ENCODE results near the gene CYB5D1. TPM values are rescaled to one million over a fixed set of nuclear protein-coding genes. Genes with fewer than 3 reads are reported as not detected.
"Not testable (repeated sequence)": the region's sequence is repeated elsewhere in the genome, so short reads cannot be mapped to it uniquely, and the experiment has no call there.

The CYB5D1 gene
- total RNA-seq, 1 donor from 2014 or later = 26.5 TPM

DNA sequence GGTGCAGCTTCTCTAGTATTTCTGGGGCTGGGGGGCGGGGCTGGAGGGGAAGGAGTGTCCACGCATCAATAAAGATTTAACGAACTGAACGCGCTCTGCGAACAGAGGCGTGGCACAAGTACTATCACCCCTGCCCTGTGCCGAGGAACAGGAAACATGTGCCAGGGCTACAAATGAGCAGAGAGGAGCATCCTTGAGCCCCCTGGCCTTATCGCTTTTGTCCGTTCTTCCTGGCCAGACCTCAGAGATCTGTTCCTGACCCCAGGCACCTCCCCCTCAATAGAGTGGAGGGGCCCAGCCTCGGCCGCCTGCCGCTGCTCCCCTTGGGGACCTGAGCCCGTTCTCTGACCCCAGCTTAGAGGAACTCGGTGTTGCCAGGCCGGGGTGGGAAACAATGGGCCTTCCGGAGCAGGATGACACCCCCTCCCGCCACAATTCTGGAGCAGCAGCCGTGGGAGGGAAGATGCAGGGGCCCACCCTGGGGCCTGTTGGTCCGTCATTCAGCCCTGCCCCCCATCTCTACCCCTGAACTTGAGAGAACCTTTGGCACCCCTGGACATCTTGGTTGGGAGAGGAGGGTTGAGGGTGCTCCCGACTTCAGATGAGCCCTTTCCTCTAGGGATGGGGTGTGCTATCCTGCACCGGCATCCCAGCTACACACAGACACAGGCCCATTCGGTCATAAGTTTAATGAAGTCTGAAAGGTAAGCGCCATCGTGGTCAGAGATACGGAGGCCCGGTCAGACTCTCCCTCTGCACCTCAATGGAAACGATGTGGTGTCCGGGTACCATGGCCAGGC lies 1.6 kb upstream of the CYB5D1 start:
- DNase-seq (ENCODE audit: low read depth) = no peak

DNA sequence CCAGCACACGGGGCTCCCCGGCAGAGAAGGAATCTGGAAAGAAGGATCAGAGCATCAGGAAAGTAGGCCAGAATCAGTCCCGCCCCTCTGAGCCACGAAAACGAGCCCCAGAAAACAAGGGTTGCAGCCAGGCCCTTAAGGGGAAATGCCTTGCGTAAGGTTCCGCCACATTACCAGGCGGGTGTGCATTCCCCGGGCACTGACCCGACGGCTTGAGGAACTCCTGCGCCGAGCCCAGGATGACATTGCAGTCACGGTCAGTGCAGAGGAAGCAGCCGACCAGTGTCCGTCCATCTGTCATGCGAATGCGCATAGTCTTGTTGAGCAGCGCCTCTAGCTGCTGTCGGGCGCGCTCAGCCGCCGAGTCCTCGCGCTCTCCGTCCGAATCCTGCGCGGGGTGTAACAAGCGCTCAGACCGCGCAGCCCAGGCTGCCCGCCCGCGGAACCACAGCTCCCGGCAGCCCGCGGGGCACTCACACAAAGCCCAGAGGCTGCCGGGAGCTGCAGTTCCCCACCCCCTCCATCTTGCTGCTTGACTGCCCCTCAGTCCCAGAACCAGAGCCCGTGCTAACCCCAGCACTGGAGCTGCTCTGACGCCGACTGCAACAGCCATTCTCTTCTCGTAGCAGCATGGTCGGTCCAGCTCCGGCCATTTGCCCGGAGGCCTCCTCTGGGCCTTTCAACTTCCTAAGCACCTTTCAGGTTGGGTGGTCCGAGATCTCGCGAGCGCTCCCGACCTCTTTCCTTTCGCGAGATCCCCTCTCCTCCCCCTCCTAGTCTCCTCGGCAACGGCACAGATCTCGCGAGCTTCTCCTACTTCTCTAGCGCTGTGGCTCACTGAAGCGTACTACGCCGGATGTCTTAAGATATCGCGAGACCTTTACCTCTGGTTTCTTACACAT lies 741 bp upstream of the CYB5D1 start, which contains the start of gene NAA38:
TSS of gene NAA38 (minus strand) at position 749 of the 902 bp plus-strand sequence. CDS start at position 653, 96 bp downstream.
- DNase-seq (ENCODE audit: low read depth) = peak; percentile 99

DNA sequence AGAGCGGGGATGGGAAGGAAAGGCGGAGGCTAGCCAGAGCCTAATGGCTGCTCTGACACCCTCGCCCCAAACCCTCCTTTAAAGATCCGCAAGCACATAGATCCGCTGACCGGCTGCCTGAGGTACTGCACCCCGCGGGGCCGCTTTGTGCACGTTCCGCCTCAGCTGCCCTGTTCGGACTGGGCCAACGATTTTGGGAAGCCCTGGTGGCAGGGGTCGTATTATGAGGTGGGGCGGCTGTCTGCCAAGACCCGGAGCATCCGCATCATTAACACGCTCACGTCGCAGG lies 663 bp downstream of the CYB5D1 start:
- DNase-seq (ENCODE audit: low read depth) = peak; percentile 39

DNA sequence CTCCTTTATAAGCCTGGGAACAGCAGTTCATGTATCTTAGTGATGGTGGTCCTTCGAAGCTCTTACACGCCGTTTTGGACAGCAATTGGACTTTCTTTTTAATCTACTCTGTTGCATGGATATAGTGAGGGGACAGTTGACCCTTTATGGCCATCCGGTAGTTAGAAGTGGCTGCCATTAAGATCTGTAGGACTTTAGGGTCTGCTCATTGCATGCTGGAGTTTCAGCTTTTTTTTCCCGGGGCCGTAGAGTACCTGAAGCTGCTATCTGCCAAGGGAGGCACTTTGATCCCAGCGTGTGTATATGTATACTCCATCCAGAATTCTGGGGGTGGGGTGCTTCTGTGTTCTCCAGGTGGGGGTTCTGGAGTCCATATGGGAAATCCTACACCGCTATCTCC lies 1.2 kb downstream of the CYB5D1 start:
- DNase-seq (ENCODE audit: low read depth) = no peak

DNA sequence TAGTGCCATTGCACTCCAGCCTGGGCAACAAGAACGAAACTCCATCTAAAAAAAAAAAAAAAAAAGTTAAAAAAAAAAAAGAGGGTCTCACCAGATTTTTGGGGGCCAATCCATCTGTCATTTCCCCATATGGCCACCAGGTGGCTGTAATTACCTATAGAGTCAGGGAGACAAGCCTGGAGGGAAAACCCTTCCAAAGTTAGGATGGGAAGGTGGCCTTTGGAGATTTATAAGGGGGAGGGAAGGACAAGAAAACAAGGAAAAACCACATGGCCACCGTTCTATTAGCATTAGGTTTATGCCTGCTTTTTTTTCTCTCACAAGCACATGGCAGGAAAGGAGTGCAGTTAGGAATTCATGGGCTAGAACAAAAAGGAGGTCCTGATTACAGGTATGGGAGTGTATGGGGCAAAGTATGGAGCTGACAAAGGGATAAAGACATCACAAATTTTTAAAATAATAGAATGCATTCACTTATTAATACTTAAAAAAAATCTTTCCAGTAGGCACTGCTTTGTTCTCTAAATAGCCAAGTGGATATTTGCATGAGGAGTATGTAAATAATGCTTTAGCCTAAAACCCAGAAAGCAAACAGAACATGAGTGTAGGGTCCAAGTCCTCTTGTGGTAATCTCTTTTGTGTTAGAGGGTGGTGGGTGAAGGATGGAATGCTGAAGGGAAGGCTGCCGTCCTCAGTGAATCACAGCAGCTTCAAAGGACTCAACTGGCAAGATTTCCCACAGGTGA lies 5.1 kb downstream of the CYB5D1 start:
- peak; percentile 38 for DNase-seq (ENCODE audit: low read depth)

DNA sequence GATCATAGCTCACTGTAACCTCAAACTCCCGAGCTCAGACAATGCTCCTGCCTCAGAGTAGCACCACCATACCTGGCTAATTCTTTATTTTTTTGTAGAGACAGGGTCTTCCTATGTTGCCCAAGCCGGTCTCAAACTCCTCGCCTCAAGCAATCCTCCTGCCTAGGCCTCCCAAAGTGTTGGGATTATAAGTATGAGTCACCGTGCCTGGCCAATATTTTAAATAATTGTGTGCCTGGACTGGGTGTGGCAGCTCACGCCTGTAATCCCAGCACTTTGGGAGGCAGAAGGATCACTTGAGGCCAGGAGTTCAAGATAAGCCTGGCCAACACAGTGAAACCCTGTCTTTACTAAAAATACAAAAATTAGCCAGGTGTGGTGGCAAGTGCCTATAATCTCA lies 6.6 kb downstream of the CYB5D1 start:
- not testable (repeated sequence) for DNase-seq (ENCODE audit: low read depth)

DNA sequence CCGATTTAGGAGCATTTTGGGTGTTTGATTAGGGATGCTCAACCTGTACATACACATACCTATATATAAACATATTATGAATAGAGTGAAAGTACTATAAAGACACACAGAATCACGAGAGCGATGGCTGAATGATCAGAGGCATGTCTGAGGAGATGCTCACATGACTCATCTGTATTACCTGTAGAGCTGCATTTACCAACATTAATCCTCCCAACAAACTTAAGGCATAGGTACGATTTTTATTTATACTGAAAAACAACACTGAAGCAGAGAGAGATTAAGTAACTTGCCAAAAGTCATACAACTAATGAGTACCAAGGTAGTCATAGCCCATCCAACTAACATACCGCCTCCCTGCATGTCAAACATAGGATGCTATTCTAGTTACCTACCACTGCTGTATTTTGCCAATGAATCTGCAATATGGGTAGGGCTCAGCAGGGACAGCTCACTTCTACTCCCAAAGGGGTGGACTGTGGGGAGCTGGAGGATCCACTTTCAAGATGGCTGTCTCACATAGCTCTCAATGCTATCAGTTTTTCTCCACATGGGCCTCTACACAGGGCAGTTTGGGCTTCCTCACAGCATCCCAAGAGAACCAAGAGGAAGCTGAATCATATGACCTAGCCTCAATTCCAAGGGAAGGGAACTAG lies 7.3 kb downstream of the CYB5D1 start:
- no peak for DNase-seq (ENCODE audit: low read depth)

DNA sequence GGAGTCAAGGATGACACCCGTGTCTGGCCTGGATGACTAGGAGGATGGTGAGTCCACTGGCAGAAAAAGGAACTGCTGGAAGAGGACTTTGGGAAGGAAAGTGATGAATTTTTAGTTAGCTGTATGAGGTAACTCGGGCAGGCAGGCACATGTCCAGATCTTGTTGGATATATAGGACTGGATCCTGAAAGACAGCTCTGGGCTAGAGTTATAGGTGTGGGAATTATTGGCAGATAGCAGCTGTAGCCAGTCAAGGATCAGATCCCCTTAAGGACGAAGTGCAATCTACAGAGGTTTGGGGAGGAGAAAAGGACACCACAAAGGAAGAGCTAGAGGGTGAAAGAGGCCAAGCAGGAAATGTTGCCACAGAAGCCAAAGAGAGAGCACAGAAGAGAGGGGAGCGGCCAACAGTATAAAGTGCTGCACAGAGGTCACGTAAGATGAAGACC lies 10.1 kb downstream of the CYB5D1 start:
- DNase-seq (ENCODE audit: low read depth) = no peak

DNA sequence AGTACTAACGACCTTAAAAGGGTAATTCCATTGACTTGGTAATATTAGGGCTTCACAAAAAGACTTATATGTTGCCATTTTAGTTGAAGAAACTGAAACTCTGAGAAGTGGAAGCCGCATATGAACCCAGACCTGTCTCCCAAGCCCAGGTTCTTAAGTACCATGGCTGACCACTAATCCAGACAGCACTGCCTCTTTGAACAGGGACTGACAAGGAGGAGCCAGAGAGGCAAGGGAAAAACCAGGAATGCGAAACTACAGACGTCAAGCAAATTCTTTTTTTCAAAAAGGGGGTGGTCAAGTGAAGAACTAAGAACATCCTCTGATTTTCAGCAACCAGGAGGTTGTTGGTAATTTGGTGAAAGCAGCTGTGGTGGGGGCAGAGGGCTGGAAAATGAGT lies 15.2 kb downstream of the CYB5D1 start:
- DNase-seq (ENCODE audit: low read depth) = no peak

DNA sequence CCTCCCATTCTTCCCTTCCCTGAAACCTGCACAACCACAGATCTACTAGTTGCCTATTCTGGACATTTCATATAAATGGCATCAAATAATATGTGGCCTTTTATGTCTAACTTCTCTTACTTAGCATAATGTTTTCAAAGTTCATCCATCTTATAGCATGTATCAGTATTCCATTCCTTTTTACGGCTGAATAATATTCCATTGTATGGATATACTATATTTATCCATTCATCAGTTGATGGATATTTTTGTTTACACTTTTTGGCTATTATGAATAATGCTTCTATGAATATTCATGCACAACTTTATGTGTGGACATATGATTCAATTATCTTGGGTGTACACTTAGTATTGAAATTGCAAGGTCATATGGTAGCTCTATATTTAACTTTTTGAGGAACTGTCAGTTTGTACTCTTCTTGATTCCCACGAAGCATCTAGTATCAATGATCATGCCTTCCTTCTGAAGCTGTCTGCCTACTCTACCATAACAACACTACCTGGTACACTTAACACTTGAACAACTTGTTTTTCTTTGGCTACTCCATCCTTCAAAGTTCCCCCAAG lies 18.1 kb downstream of the CYB5D1 start:
- no peak for DNase-seq (ENCODE audit: low read depth)

DNA sequence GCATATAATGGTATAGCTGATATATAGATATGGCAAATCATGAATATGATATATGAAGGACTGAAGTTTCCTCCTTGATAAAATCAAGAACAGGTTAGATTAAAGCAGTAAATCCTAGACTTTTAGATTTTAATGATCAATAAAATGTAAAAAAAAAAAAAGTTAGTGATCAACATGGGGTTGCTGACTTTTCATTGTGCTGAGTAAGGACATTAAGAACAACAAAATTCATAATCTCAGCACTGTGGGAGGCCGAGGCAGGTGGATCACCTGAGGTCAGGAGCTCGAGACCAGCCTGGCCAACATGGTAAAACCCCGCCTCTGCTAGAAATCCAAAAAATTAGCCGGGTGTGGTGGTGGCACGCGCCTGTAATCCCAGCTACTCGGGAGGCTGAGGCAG lies 20.4 kb downstream of the CYB5D1 start:
- no peak for DNase-seq (ENCODE audit: low read depth)

DNA sequence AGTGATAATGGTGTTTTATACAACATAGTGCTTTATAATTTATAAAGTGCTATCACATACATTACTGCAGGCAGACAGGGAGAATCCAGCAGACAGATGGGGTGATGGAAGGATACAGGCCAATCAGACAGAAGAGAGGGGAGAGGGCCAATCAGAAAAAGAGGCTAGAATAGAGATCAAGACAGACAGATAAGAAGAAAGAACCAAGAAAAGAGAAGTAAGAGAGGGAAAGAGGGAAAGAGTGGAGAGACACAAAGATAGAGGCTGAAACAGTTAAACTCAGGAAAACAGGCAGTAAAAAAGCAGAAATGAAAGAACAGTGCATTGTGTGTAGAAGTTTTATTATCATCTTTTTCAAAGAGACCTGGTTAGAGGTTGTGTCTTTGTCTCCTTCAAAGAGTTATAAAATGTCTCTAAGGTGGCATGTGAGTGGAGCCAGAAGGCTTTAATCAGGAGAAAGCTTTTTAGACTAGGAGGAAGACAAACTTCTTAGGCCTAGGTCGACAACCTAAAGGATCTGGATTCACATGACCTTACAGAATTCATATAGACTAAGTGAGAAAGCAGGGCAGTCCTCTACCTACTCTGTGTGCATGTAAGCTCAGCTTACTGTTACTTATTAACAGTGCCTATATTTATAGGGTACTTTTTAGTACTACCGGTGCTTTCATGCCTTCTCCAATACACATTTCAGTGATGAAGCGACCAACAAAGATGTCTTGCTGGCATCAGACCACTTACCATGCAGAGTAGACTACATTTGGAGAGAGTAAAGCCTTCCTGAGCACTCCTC lies 22.5 kb downstream of the CYB5D1 start:
- no peak for DNase-seq (ENCODE audit: low read depth)

DNA sequence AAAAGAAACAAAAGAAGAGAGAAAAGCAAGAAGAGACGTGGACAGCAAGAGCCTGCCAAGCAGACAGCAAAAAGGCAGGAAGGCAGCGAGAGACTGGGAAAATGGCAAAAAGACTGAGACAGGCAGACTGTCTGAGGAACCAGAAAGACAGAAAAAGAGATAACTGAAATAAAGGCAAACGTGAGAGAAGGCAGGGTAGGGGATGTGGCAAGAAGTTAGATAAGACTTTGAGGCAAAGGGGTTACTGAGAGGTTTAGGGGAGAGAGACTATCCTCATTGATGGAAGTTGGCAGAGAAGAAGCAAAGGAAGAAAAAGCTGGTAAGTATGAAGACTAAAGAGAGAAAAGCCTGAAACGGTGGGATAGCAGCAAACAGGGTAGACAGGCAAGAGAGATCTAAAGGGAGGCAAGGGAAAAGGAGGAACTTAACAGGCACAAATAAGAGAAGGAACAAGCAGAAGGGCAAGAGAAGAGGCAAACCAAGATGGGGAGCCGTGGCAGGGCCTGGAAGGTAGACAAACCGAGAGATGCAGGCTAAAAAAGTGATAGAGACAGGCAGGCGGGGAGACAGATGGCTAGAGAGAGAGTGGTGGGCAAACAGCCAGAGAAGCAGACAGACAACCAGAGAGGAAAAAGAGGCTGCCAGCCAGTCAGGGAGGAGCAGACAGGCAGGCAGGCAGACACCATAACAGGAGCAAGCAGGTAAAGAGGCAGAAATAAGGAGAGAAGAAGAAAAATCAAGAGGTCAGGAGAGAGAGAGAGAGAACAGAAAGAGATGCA lies 23.7 kb downstream of the CYB5D1 start:
- DNase-seq (ENCODE audit: low read depth) = no peak

DNA sequence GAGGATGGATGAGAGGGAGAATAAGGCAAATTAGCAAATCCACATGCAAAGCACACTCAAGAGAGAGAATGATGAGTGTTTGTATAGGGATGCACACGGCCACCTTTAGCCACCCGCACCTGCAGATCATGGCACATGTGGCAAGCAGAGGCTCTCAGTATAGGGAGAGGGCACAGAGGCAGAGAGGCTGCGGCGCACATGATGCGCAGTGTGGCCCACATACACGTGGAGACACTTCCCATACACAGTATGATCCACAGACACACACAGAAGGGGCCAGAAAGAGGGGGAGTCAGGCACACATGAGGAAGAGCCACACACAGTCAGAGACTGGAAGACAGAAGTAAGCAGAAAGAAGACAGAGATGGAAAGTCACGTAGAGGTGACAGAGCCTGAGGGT lies 24.3 kb downstream of the CYB5D1 start:
- DNase-seq (ENCODE audit: low read depth) = no peak

DNA sequence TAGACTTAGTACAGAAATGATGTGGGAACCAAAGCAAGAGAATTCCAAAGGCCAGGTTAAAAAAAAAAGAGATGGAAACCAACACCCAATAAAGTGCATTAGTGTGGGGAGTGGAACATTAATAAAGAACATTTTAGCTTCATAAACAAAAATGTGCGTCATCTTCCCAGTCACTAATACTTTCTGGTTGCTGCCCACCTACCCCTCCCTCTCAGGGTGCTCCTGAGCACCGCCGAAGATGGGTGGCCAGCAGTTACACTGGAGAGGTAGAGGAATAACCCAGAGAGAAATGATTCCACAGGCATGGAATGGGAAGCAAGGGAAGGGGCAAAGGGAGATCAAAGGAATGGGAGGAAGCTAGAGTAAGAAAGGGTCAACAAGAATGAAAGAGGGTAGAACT lies 24.8 kb downstream of the CYB5D1 start:
- DNase-seq (ENCODE audit: low read depth) = no peak

DNA sequence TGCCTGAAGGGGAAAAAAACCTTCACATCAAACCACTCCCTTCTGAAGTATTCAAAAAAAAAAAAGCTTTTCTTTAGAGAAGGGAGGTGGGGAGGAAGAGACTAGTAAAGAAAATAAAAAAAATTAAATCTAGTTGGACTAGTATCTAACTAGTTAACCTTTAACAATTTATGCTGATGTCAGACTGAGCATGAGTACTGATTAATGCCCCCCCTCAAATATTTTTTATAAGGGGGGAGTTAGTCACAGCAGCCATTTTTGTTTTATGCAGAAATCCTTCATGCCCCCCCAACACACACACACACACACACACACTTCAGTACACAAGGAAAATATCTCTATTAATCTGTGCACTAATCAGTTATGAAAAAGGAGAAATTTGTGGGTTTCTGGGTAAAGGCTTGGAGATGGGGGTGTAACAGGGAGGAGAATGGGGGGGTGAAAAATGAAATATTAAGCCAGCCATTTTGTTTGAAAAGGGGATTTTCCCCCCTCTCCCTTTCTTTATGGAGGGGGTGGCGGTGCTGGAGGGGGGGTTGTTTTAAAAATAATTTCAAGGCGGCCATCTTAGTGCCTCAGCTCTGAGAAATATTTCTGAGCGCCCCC lies 26.1 kb downstream of the CYB5D1 start:
- peak; percentile 57 for DNase-seq (ENCODE audit: low read depth)

DNA sequence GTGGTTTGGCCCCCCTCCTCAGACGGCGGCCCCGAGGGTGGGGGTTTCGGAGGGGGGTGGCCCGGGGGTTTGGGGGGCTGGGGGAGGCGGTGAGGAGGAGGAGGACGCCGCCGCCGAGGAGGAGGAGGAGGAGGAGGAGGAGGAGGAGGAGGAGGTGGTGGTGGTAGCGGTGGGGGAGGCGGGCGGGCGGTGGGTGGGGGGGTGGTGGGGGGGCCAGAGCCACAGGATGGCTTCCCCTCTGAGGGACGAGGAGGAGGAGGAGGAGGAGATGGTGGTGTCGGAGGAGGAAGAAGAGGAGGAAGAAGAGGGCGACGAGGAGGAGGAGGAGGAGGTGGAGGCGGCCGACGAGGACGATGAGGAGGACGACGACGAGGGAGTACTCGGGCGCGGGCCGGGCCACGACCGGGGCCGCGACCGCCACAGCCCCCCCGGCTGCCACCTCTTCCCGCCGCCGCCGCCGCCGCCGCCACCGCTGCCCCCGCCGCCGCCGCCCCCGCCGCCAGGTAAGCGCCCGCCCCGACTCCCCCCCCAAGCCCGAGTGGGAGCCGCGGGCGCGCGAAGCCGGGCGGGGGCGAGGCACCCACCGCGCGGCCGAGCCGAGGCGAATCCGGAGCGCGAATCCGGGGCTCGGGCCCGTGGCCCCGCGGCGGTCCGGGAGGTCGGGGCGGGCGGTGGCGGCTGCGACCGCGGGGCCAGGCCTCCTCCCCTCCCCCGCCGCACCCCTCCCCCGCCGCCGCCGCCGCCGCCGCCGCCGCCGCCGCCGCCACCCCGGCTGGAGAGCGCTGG lies 27.0 kb downstream of the CYB5D1 start:
- no peak for DNase-seq (ENCODE audit: low read depth)

Data from renal cortical epithelial cell (primary cell).